T-helper 2 cell (primary cell): ENCODE measurements around the gene MCRIP1.

Experiments
- DNase-seq, 5 experiments: peaks; one replicate each; pipeline versions ENCODE4 v3.0.0 to v3.0.0-alpha.2; 2012 to 2022

Gene MCRIP1

DNA sequence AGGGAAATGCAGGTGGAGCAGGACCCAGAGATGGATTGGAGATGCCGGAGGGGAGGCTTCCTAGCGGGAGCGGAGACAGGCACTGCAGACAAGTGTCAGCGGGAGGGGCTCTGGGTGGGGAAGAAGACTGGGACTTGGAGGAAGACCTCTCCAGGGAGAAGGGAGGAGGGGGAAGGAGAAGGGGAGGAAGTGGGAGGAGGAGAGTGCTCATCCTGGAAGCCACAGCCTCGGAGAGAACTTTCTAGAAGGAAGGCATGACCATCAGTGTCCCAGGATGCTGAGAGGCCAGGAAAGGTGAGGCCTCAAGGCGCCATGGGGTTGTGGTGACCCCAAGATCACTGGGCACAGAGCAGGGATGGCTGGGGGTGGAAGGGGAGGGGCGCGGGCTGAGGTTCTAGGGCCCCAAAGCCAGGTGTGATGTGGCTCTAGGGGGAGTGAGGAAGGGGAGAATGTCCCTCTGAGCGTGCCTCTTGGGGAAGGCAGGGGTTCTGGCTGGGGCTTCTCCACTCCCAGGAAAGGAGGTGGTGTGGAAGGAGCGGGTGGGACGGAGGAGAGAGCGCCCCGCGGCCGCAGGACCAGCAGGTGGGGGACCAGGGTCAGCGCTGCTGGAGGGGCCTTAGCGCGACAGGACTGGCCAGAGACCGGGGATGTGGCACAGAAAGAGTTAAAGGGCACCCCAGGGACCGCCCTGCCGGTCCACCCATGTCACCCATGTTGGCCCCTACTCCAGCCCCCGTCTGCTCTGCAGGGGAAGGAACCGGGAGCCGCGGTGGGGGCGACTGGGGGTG is 30.0 kb downstream of the MCRIP1 start:
- no peak for DNase-seq

DNA sequence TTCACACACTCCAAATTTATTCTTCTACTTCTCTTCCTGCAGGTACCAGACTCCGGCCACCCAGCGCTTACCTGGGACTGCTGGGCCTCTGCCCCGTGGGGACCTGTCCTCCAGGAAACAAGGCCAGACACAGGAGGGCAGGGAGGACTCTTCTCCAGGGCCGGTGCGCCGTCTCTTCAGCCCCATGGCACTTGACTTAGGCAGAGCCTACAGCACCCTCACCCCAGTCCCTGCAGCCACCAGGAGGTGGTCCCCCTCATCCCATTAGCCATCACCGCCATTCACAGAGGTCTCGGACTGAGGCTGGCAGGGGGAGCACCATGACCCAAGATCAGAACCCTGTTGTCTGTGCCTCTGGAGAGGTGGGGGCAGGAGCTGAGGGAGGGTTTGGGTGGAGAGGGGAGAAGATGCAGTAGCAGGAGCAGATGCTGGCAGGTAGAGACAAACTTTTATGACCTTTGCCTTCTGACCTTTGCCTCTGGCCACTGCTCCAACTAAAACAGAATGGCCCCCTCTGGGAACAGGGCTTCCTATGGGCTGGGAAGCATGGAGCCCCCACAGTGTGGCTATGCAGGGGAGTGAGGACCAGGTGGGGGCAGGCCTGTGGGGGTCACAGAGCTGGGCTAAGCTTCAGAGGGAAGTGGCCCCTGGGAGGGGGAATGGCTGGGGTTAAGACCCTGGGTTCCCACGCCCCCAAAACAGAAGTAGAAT is 30.9 kb downstream of the MCRIP1 start:
- no peak for DNase-seq

GRCh38 chr17:81801327-81801726 is 31.8 kb downstream of the MCRIP1 start:
- no peak for DNase-seq

GRCh38 chr17:81794509-81794908 is 38.6 kb downstream of the MCRIP1 start:
- DNase-seq, result no peak

- no peak for DNase-seq
These were observed 39.0 kb downstream of the MCRIP1 start for GRCh38 chr17:81794074-81794476.

DNA sequence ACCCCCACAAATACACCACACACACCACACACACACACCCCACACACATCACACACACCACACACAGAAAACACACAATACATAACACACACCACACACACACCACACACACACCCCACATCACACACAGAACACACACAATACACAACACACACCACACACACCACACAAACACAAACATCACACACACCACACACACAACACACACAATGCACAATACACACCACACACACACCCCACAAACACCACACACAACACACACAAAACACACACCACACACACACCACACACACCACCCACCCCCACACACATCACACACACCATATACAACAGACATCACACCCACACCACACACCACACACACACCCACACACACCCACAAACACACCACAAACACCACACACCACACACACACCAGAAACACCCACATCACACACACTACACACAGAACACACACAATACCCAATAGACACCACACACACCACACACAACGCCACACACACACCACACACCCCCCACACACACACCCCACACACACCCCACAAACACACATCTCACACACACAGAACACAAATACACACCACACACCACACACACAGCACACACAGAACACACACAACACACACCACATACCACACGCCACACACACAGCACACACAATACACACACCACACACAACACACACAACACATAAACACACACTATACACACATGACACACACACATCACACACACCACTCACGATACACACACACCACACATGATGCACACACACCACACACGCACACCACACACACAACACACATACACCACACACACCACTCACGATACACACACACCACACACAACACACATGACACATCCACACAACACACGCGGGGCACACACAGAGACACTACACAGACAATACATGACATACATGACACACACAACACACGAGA is 40.1 kb downstream of the MCRIP1 start:
- DNase-seq, result peak in 1 of 5 experiments; percentile 26
